HG03066 (cell line): ENCODE measurements around the gene ABCA5.
A peak's percentile ranks its signal among the peaks of the same experiment; 100 is the strongest.
"Not testable (repeated sequence)": the region's sequence is repeated elsewhere in the genome, so short reads cannot be mapped to it uniquely, and the experiment has no call there.

ENCODE experiments used
- ATAC-seq: cut with Tn5 transposase; IDR thresholded peaks from one replicate; pipeline ENCODE4 v1.9.1; 2021; ENCODE audit warnings: low read depth; ENCODE audit not compliant: unreplicated experiment

Gene ABCA5

GRCh38 chr17:69326377-69327059 lies 415 bp downstream of the ABCA5 start:
- ATAC-seq = peak; percentile 3

DNA sequence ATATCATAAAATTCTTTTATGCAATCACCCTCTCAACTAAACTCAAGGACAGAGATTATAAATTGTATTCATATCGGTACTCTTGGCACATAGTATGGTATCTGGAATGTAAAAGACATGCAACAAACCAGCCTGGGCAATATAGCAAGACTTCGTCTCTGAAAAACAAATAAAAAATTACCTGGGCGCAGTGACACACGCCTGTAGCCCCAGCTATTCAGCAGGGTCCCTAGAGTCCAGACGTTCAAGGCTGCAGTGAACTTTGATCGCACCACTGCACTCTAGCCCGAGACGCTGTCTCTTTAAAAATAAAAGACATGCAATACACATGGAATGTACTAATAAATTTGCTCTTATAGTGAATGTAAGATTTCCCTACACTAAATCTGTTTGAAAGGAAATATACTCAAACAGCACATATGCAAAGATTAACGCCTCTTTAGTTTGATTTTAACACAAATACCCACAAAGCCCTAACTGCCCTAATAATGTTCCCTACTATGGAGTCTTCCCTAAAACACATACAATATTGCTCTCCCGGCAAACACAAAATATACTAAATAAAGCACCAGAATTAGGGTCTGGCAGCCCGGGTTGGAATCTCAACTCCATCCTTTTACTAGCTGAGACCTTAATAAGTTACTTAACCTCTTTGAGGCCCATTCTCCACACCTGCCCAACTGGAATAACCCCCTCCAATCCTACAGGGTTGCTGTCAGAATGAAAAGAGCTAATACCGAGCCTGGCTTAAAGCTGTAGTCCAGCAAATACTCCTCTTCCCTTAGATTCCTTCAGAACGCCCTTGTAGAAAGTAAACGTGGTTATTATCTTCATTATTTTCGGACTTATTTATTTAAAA lies 1.2 kb downstream of the ABCA5 start:
- ATAC-seq = no peak

- ATAC-seq = no peak
These were observed 3.1 kb downstream of the ABCA5 start for GRCh38 chr17:69323806-69324205.

DNA sequence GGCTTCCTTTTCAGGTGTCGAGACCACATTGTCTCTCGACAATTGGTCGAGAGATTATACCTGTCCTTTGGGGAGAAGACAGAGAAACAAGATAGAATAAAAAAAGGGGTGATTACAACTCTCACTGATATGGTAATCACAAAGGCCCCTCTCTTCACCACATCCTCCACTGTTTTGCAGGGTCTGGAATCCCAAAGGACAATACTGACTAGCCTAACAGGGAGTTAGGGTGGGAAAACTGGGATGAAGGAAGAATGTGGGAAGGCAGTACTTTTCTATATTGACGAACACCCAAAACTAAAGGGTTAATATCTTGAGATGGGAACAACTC lies 6.1 kb downstream of the ABCA5 start:
- no peak for ATAC-seq

GRCh38 chr17:69320210-69320907 lies 6.6 kb downstream of the ABCA5 start:
- ATAC-seq = no peak

DNA sequence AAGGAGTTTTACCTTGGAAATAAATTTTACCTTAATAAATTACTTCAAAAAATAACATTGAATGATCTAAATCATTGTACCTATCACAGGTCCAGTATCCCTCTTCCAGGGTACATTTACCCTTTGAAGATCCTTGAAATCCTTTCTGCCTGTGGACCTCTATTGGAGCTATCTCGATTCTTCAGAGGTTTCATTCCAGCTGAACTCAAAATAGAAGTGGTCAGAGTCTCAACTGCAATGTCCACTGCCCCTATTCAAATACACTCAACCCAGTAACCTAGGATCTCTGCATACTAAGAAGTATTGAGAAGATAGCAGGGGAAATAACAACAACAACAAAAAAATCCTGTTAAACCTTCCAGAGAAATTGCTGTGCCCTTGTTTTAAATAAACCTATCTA lies 9.3 kb downstream of the ABCA5 start:
- ATAC-seq = no peak

DNA sequence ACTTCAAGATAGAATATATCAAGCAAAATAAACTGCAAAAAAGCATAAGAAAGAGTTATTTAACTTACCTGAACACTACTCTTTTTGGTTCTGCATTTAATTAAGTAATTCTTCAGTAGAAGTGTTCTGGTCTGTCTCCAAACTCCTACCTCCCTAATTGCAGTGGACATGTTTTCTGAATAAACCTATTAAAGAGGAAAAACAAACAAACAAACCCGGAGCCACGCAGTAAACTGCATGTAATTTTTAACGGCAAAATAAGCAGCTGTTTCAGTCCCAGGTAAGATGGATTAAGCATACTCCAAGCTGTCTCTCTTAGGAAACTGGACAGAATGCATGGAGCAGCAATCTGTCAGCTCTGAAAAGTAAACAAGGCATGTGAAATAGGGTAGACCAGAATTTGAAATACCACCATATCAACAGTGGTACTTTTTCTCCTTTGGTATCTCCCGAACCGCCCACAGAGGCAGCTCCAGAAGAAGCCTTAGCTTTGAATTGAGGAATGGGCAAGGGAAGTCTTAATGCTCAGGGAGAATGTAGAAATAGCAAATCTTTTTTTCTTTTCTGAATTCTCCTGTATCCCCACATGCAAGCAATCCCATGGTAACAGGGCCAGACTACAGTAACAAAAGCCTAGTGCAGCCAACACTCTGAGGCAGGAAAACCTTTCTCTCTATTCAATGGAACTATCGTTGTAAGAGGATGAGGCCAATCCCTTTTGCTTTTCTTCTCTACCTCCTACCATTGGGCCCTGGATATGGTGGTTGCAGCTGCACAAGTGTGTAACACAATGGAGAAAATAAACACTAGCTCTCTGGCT lies 12.5 kb downstream of the ABCA5 start:
- ATAC-seq = no peak

GRCh38 chr17:69305177-69305576 lies 21.8 kb downstream of the ABCA5 start:
- ATAC-seq = no peak

DNA sequence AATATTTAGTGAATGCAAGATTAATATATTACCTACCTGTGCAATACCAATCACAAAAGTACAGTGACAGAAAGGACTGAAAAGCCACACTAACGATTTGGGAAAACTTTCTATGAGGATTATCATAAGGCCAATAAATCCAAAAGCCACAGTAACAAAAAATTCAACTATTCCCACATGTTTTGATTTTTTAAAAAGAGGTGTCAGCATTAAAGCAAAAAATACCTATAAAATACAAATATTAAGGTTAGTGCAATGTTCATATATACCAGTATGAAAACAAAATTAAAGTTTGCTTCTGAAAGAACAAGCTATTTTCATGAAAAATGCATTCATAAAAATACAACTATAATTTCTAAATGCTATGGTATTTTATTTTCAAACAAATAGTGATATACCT lies 24.3 kb downstream of the ABCA5 start:
- ATAC-seq = no peak

DNA sequence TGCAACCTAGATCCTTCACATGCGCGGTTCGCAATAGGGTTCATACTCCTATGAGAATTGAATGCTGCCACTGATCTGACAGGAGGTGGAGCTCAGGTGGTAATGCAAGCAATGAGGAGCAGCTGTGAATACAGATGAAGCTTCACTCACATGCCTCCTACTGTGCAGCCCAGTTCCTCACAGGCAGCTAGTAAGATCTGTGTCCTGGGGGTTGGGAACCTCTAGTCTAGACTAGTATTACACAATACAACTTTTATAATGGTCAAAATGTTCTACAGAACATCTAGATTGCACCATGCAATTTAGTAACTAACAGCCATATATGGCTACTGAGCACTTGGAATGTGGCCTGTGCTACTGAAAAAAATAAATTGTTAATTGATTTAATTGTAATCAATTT lies 26.7 kb downstream of the ABCA5 start:
- no peak for ATAC-seq

- ATAC-seq = not testable (repeated sequence)
These were observed 28.7 kb downstream of the ABCA5 start for GRCh38 chr17:69298120-69298722.

- ATAC-seq = no peak
These were observed 39.8 kb downstream of the ABCA5 start for GRCh38 chr17:69287168-69287567.

DNA sequence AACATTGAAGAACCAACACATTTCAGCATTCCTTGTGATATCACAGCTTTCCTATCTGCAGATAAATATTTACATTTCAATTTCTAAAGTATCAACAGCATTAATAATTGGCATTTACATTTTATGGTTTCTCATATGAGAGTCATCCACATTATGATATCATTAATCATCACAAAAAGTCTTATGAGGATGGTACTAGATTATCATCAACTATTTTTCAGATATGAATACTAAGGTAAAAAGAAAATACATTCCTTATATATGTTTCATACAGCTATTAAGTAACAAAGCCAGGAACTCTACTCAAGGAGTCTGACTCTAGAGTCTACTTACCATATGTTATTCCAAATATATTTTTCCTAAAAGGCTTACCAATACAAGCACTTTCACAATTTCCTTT lies 40.7 kb downstream of the ABCA5 start:
- ATAC-seq = no peak

GRCh38 chr17:69284646-69285045 lies 42.3 kb downstream of the ABCA5 start:
- no peak for ATAC-seq

GRCh38 chr17:69282002-69282401 lies 44.9 kb downstream of the ABCA5 start:
- ATAC-seq = no peak

DNA sequence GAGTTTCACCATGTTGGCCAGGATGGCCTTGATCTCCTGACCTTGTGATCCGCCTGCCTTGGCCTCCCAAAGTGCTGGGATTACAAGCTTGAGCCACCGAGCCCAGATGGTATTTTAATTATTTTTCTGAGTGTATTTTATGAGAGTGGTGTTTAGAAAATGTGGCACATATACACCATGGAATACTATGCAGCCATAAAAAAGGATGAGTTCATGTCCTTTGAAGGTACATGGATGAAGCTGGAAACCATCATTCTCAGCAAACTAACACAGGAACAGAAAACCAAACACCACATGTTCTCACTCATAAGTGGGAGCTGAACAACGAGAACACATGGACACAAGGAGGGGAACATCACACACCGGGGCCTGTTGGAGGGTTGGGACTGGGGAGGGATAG lies 50.7 kb downstream of the ABCA5 start:
- not testable (repeated sequence) for ATAC-seq

DNA sequence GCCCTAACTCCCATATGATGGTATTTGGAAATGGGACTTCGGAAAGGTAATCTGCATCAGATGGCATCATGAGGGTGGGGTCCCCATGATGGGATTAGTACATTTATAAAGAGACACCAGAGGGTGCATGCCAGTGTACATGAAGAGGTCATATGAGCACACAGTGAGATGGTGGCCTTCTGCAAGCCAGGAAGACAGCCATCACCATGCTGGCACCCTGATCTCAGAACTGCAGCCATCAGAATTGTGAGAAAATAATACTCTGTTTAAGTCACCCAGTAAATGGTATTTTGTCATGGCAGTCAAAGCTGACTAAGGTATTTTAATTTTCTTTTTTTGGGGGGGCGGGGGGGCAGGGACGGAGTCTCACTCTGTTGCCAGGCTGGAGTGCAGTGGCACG lies 51.2 kb downstream of the ABCA5 start:
- no peak for ATAC-seq

DNA sequence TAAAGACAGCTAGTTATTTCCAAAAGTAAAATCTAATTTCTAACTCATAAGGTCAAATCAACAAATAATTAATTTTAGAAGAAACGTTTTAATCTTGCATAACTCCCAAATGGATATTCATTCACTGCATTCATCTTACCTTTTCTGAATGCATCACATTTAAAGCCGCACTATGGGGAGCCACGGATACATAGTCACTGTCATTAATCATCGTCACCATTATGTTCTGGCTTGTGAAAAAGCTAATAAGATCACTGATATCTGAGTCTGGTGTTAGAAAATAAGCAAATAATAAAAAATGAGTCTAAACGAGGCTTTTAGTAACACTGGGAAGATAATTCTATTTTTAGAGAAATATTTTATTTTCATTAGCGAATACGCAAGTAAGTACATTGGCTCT lies 55.9 kb downstream of the ABCA5 start:
- no peak for ATAC-seq

DNA sequence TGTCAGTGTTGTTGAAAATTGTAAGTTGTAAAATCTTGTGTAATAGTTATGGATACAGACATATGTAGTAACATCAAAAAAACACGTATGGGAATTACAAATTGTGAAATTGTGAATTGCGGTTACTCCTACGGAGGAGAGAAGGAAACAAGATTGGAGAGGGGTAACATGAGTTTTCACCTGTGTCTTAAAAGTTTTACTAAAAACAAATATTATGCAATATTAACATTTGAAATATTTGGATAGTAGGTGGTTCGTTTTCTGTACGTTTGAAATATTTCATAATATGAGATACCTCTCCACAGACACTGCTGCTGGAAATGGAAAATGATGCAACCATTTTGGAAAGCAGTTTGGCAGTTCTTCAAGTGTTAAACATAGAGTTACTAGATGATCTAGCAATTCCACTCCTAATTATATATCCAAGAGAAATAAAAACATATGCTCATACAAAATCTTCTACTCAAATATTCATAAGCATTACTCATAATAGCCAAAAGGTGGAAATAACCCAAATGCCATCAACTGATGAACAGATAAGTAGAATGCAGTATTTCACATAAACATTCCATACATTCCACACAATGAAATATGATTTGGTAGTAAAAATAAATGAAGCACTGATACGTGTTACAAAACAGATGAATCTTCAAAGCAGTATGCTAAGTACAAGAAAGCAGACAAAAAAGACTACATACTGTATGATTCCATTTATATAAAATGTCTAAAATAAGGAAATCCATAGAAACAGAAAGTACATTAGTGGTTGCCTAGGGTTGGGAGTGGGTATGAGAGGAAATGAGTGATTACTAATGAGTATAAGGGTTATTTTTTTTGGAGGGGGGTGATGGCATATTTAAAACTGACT lies 57.6 kb downstream of the ABCA5 start:
- ATAC-seq = no peak
